Measurements from ENCODE around the gene PRDM15. TPM values are rescaled to one million over a fixed set of nuclear protein-coding genes. Genes with fewer than 3 reads are reported as not detected.

PRDM15 gene
- total RNA-seq, 3 donors from 2014 or later (not counting 1 experiment from before 2014, with no cell fraction given), result 11.4 to 13.5 (median 11.9) TPM

DNA sequence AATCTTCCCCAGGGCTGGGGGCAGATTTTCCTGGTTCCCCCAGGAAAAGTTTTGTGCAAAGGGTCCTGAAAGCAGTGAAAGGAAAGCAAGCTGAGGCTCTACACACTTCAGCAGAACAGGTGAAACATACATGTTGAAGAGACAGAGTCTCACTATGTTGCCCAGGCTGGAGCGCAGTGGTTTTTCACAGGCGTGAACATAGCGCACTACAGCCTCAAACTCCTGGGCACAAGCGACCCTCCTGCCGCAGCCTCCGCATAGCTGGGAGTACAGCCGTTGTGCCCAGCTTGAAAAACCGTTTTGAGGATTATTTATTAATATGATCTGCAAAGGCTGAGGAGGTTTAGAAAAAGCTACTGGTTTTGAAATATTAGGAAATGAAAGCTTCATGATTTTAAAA lies 11.8 kb downstream of the PRDM15 start:
- no peaks in the 10 kb centered on the region for H3K9me3 ChIP-seq (ENCODE audit: control insufficient read depth, insufficient read depth, low read length)
- ATAC-seq (no peak), DNase-seq (no peak)
- intact Hi-C loops (cut with micrococcal nuclease), result no loop called here
- H3K4me3 ChIP-seq (ENCODE audit: low read length), result no peak overlapping the region
- H3K4me3 Mint-ChIP-seq, result no peak overlapping the region
- 98% methylated on average over 8 of the region's 8 CpGs for WGBS (ENCODE audit: insufficient coverage)
- peaks cover 23 to 31% of the 10 kb centered on the region in 2 donors for H3K4me1 Mint-ChIP-seq
- H3K36me3 ChIP-seq (ENCODE audit: control insufficient read depth, insufficient read depth, low read length), result no peaks in the 10 kb centered on the region
- no peaks in the 10 kb centered on the region for H3K36me3 Mint-ChIP-seq
- no peak overlapping the region for H3K27ac Mint-ChIP-seq
- TF ChIP-seq, protein P1, sequence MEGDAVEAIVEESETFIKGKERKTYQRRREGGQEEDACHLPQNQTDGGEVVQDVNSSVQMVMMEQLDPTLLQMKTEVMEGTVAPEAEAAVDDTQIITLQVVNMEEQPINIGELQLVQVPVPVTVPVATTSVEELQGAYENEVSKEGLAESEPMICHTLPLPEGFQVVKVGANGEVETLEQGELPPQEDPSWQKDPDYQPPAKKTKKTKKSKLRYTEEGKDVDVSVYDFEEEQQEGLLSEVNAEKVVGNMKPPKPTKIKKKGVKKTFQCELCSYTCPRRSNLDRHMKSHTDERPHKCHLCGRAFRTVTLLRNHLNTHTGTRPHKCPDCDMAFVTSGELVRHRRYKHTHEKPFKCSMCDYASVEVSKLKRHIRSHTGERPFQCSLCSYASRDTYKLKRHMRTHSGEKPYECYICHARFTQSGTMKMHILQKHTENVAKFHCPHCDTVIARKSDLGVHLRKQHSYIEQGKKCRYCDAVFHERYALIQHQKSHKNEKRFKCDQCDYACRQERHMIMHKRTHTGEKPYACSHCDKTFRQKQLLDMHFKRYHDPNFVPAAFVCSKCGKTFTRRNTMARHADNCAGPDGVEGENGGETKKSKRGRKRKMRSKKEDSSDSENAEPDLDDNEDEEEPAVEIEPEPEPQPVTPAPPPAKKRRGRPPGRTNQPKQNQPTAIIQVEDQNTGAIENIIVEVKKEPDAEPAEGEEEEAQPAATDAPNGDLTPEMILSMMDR (IDR thresholded peaks at IDR 0.05), result no peak
- H3K27me3 Mint-ChIP-seq (ENCODE audit: low read depth in 2 of 2), result no peaks in the 10 kb centered on the region
- H3K27me3 ChIP-seq (ENCODE audit: control insufficient read depth, insufficient read depth, low read length), result no peaks in the 10 kb centered on the region
- H3K9me3 Mint-ChIP-seq, result no peaks in the 10 kb centered on the region
- no peak overlapping the region for H3K27ac ChIP-seq (ENCODE audit: low read length)
- peaks cover 10% of the 10 kb centered on the region for H3K4me1 ChIP-seq (ENCODE audit: control insufficient read depth, insufficient read depth, low read length)

DNA sequence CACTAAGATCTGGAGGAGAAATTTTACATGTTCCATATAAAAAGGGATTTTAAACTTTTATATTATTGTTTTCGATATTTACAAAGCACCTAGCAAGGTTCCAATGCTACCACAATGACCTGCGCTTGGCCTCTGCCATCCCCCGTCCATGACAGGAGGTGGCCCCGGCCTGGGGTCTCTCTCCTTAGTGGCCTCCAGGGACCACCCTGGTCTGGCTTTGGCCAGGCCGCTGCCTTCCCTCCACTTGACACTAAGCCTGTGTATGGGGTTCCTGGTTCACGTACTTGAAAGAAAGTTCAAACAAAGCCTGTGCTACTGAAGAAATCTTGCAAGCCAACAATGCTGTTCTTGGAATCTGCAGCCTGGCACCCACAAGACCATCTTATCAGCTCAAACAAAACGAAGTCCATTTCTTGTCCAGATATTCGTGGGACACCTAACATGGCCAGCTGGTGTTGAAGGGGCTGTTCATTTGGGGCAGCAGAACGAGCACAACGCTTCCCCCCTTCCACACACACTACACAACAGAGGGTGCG lies 12.8 kb downstream of the PRDM15 start:
- Mint-ChIP-seq H3K4me3 (no peak overlapping the region), H3K27me3 (ENCODE audit: low read depth in 2 of 2) (no peaks in the 10 kb centered on the region), H3K27ac (no peak overlapping the region), H3K4me1 (peaks cover 23 to 27% of the 10 kb centered on the region in 2 donors), H3K36me3 (no peaks in the 10 kb centered on the region), H3K9me3 (no peaks in the 10 kb centered on the region)
- H3K27me3 ChIP-seq (ENCODE audit: control insufficient read depth, insufficient read depth, low read length), result no peaks in the 10 kb centered on the region
- TF ChIP-seq, protein P1 (IDR thresholded peaks at IDR 0.05), result no peak
- no peaks in the 10 kb centered on the region for H3K9me3 ChIP-seq (ENCODE audit: control insufficient read depth, insufficient read depth, low read length)
- H3K27ac ChIP-seq (ENCODE audit: low read length), result no peak overlapping the region
- H3K4me3 ChIP-seq (ENCODE audit: low read length), result no peak overlapping the region
- no peaks in the 10 kb centered on the region for H3K36me3 ChIP-seq (ENCODE audit: control insufficient read depth, insufficient read depth, low read length)
- 94% methylated on average over 11 of the region's 11 CpGs for WGBS (ENCODE audit: insufficient coverage)
- ATAC-seq, result no peak
- intact Hi-C loops (cut with micrococcal nuclease), result no loop called here
- peaks cover 10% of the 10 kb centered on the region for H3K4me1 ChIP-seq (ENCODE audit: control insufficient read depth, insufficient read depth, low read length)
- no peak for DNase-seq

DNA sequence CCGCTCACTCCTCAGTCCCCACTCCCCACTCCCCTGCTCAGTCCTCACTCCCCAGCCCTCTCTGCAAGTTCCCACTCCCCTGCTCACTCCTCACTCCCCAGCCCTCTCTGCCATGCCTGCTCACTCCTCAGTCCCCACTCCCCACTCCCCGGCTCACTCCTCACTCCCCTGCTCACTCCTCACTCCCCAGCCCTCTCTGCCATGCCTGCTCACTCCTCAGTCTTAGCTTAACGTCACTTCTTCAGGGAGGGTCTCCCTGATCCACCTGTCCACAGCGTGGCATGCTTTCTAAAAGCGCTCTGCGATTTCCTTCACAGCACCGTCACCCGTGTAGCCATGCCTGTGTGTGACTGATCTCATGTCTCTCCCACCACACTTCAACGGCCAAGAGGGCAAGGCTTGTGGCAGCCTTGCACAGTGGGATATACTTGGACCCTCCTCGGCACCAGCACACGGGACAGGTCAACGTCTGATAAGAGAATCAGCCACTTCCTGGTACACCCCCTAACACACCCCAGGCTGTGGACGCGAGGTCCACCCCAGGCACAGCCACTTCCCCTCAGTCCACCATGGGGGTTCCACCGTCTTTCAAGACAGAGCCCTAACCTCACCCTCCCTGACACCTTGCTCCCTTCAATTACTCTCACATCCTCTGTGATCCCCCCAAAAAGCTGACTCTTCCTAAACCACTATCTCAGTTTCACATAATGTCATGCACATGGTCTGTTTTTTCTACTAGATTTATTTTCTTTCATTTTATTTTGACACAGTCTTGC lies 14.0 kb downstream of the PRDM15 start:
- ATAC-seq, result peak in 2 of 3 donors; percentile 58 to 76
- Mint-ChIP-seq H3K4me3 (peak overlapping the region; percentile 54), H3K4me1 (peaks cover 23 to 27% of the 10 kb centered on the region in 2 donors), H3K9me3 (no peaks in the 10 kb centered on the region), H3K27ac (peak overlapping the region in 1 of 2 donors; percentile 61), H3K36me3 (no peaks in the 10 kb centered on the region), H3K27me3 (ENCODE audit: low read depth in 2 of 2) (no peaks in the 10 kb centered on the region)
- H3K27me3 ChIP-seq (ENCODE audit: control insufficient read depth, insufficient read depth, low read length), result no peaks in the 10 kb centered on the region
- TF ChIP-seq, protein P1 (IDR thresholded peaks at IDR 0.05), result no peak
- H3K4me1 ChIP-seq (ENCODE audit: control insufficient read depth, insufficient read depth, low read length), result peaks cover 10% of the 10 kb centered on the region
- no peak for DNase-seq
- H3K27ac ChIP-seq (ENCODE audit: low read length), result no peak overlapping the region
- no peaks in the 10 kb centered on the region for H3K36me3 ChIP-seq (ENCODE audit: control insufficient read depth, insufficient read depth, low read length)
- 52% methylated on average over 15 of the region's 15 CpGs for WGBS (ENCODE audit: insufficient coverage)
- no peak overlapping the region for H3K4me3 ChIP-seq (ENCODE audit: low read length)
- no peaks in the 10 kb centered on the region for H3K9me3 ChIP-seq (ENCODE audit: control insufficient read depth, insufficient read depth, low read length)
- intact Hi-C loops (cut with micrococcal nuclease), result no loop called here
